ENCODE data around the gene UBE2V1. TPM values are rescaled to one million over a fixed set of nuclear protein-coding genes. Genes with fewer than 3 reads are reported as not detected.
A peak's percentile ranks its signal among the peaks of the same experiment; 100 is the strongest.

UBE2V1 gene
- total and polyA plus RNA-seq, 2 of the 13 experiments (the other 11 are each of a cell fraction or from before 2014, with no cell fraction given) = 81.3 to 132 TPM

- no peak; the same call in 1 of the 2 replicates for TF ChIP-seq PRDM15 (CRISPR knock-in tag; IDR thresholded peaks at IDR 0.05)
- TF ChIP-seq THYN1 (CRISPR knock-in tag; IDR thresholded peaks at IDR 0.05; ENCODE audit: borderline replicate concordance, low read depth) = 0 out of 2 replicates have a peak, but pooled peaks have one; percentile 44
- TF ChIP-seq ZNF557 (CRISPR knock-in tag; IDR thresholded peaks at IDR 0.05) = no peak
- TF ChIP-seq MXD1 (CRISPR knock-in tag; IDR thresholded peaks at IDR 0.05) = peak; percentile 91
- TF ChIP-seq KAT8 (CRISPR knock-in tag; IDR thresholded peaks at IDR 0.05) = 0 out of 2 replicates have a peak, but pooled peaks have one; percentile 35
- TF ChIP-seq ZSCAN31 (CRISPR knock-in tag; IDR thresholded peaks at IDR 0.05; ENCODE audit: low read depth) = peak; percentile 83; the same call in 1 of the 2 replicates
- TF ChIP-seq RFX1 (IDR thresholded peaks at IDR 0.05) = no peak
- peak; percentile 59; the same call in 1 of the 2 replicates for TF ChIP-seq ZNF607 (CRISPR knock-in tag; IDR thresholded peaks at IDR 0.05; ENCODE audit: borderline replicate concordance)
- TF ChIP-seq TOPORS (CRISPR knock-in tag; IDR thresholded peaks at IDR 0.05) = 0 out of 2 replicates have a peak, but pooled peaks have one; percentile 31
- 0 out of 4 replicates have a peak, but pooled peaks of 1 of the 2 experiments have one; percentile 32 for TF ChIP-seq NR2F1 (CRISPR knock-in tag; IDR thresholded peaks at IDR 0.05)
- no peak for TF ChIP-seq PTBP1 (IDR thresholded peaks at IDR 0.05; ENCODE audit: low read depth, low read length, poor library complexity, severe bottlenecking)
- TF ChIP-seq ZNF564 (CRISPR knock-in tag; IDR thresholded peaks at IDR 0.05) = 0 out of 2 replicates have a peak, but pooled peaks have one; percentile 51
- TF ChIP-seq ZNF629 (CRISPR knock-in tag; conservative IDR thresholded peaks at IDR 0.05) = no peak
- peak; percentile 93; the same call in 1 of the 2 replicates for TF ChIP-seq ZNF772 (CRISPR knock-in tag; IDR thresholded peaks at IDR 0.05)
- TF ChIP-seq ZNF740 (CRISPR knock-in tag; IDR thresholded peaks at IDR 0.05) = peak; percentile 90
- TF ChIP-seq ZSCAN12 (CRISPR knock-in tag; IDR thresholded peaks at IDR 0.05) = no peak; the same call in 1 of the 2 replicates
- TF ChIP-seq TBX2 (CRISPR knock-in tag; IDR thresholded peaks at IDR 0.05; ENCODE audit: borderline replicate concordance) = peak; percentile 88
- TF ChIP-seq TFDP1 (CRISPR knock-in tag; IDR thresholded peaks at IDR 0.05; ENCODE audit: borderline replicate concordance) = peak; percentile 64; the same call in 1 of the 2 replicates
- peak; percentile 45; the same call in 1 of the 2 replicates for TF ChIP-seq ZNF232 (CRISPR knock-in tag; IDR thresholded peaks at IDR 0.05; ENCODE audit: borderline replicate concordance)
- TF ChIP-seq MYC (CRISPR knock-in tag; IDR thresholded peaks at IDR 0.05; ENCODE audit: borderline replicate concordance) = peak; percentile 59; the same call in 1 of the 2 replicates
- TF ChIP-seq FLYWCH1 (CRISPR knock-in tag; IDR thresholded peaks at IDR 0.05) = no peak
Measured at GRCh38 chr20:50054626-50055511, 58.1 kb downstream of the UBE2V1 start (continued).
